AG04450 (cell line): Measurements from ENCODE around the gene HIRIP3. TPM values are rescaled to one million over a fixed set of nuclear protein-coding genes. Genes with fewer than 3 reads are reported as not detected.

Experiments used
- CTCF ChIA-PET: fragments of 300-600, 350-600 bp; formaldehyde crosslinking; extraction: SDS; loops from one replicate; lab custom pipeline; 2022; ENCODE audit warnings: antibody characterized with exemption, inconsistent platforms; lab: Charles Lee
- POLR2A ChIA-PET: fragments of 350-600 bp; formaldehyde crosslinking; extraction: SDS; loops from one replicate; lab custom pipeline; 2021; ENCODE audit warnings: antibody characterized with exemption, inconsistent platforms; lab: Yijun Ruan, JAX
- DNase-seq: peaks from one replicate; pipeline ENCODE4 v3.0.0-alpha.2; 2011; ENCODE audit warnings: low read depth, low spot score
- H3K27ac ChIP-seq: one replicate; pipeline ENCODE4 v1.5.1; 2012; ENCODE audit warnings: low read depth, low read length, control low read depth
- H3K27me3 ChIP-seq: one replicate; pipeline ENCODE4 v1.6.0; 2012; ENCODE audit warnings: low read length; ENCODE audit not compliant: control insufficient read depth, insufficient read depth
- H3K4me3 ChIP-seq: 2 replicates; pipeline ENCODE4 v1.5.1; 2011; ENCODE audit warnings: mild to moderate bottlenecking, low read depth, low read length, control low read depth
- H3K9me3 ChIP-seq: 2 replicates; pipeline ENCODE4 v1.5.1; 2012; ENCODE audit warnings: low read length; ENCODE audit not compliant: control insufficient read depth, insufficient read depth
- polyA plus RNA-seq: library from polyadenylated mRNA; depleted of rRNA; stranded (reverse); fragments of >200 nt; gene quantifications from 2 replicates; pipeline ENCODE4 v1.2.3, GENCODE V29; 2011; rRNA removed
- TF ChIP-seq, protein P1 (sequence below): IDR thresholded peaks from 2 replicates; pipeline ENCODE4 v1.5.1; 2011; ENCODE audit warnings: low read depth, low read length, control low read depth, inconsistent platforms

The HIRIP3 gene
- polyA plus RNA-seq, 1 experiment = 2.5 TPM

DNA sequence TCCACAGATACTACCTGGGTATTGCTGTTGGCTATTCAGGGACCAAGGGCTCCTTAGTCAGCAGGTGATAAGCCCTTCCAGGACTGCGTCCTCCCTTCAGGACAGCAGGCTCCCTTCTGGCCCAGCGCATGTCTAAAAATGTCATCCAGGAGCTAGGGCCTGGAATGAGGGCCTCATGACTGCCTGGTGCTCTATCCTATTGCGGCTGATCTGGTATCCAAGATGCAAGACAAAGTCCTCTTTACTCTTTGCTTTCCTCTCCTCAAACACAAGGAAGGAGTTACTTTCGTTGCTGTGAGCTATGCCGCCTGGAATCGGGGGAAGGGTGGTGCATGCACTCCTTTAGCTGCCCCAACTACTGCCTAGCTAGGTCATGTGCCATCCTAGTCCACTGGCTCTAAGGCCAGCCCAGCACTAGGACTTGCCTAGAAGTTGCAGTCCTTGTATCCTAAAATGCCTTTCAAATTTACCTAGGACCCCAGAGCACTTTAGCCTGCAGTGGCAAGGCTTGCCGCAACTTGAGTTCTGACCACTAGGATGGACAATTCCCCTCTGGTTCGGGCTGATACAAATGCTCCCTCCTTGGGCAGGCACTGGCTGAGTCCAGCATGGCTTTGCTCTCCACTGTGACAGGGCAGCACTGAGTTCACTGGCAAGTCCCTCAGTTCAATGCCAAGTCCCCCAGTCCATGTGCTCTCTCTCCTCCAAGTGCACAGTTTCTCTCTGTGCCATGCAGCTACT, 43.6 kb downstream of the HIRIP3 start:
- CTCF ChIA-PET = no interaction called here
- TF ChIP-seq, protein P1, sequence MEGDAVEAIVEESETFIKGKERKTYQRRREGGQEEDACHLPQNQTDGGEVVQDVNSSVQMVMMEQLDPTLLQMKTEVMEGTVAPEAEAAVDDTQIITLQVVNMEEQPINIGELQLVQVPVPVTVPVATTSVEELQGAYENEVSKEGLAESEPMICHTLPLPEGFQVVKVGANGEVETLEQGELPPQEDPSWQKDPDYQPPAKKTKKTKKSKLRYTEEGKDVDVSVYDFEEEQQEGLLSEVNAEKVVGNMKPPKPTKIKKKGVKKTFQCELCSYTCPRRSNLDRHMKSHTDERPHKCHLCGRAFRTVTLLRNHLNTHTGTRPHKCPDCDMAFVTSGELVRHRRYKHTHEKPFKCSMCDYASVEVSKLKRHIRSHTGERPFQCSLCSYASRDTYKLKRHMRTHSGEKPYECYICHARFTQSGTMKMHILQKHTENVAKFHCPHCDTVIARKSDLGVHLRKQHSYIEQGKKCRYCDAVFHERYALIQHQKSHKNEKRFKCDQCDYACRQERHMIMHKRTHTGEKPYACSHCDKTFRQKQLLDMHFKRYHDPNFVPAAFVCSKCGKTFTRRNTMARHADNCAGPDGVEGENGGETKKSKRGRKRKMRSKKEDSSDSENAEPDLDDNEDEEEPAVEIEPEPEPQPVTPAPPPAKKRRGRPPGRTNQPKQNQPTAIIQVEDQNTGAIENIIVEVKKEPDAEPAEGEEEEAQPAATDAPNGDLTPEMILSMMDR = no peak
- Histone ChIP-seq H3K27ac (no peak overlapping the region), H3K4me3 (no peak overlapping the region), H3K27me3 (no peaks in the 10 kb centered on the region), H3K9me3 (no peaks in the 10 kb centered on the region; the same call in 1 of the 2 replicates)
- no peak for DNase-seq
- POLR2A ChIA-PET = interaction anchor here (1.0 to 1.5 kb wide), 2 partner anchors 10 to 26 kb away, joined by 3 to 4 read pairs; partner anchors contain the start of genes KCTD13 and TMEM219

DNA sequence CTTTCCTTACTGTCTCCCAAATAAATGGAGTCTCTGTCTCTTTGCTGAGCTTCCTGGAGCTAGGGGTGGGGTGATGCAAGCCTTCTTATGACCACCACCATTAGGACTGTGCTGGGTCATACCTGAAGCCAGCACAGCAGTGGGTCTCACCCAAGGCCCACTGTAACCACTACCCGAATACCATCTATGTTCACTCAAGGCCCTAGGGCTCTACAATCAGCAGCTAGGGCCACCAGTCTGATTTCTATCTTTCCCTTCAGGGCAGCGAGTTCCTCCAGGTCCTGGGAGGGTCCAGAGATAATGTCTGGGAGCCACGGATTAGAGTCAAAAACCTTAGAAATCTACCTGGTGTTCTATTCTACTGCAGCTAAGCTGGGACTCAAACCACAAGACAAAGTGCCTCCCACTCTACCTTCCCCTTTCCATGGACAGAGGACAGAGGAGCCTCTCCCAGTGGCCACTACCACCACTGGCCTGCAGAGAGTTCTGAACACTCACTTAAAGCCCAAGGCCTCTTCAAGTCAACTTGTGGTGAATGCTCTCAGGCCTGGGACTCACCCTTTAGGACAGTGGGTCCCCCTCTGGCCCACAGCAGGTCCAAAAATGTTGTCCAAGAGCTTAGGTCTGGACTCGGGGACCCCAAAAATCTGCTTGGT, 44.5 kb downstream of the HIRIP3 start:
- H3K27me3 ChIP-seq = no peaks in the 10 kb centered on the region
- TF ChIP-seq, protein P1 = no peak
- CTCF ChIA-PET = no interaction called here
- DNase-seq = no peak
- H3K4me3 ChIP-seq = no peak overlapping the region
- H3K9me3 ChIP-seq = no peaks in the 10 kb centered on the region; the same call in 1 of the 2 replicates
- H3K27ac ChIP-seq = no peak overlapping the region
- POLR2A ChIA-PET = interaction anchor here (1.0 to 1.5 kb wide), 2 partner anchors 11 to 25 kb away, joined by 3 to 4 read pairs; partner anchors contain the start of genes KCTD13 and TMEM219

DNA sequence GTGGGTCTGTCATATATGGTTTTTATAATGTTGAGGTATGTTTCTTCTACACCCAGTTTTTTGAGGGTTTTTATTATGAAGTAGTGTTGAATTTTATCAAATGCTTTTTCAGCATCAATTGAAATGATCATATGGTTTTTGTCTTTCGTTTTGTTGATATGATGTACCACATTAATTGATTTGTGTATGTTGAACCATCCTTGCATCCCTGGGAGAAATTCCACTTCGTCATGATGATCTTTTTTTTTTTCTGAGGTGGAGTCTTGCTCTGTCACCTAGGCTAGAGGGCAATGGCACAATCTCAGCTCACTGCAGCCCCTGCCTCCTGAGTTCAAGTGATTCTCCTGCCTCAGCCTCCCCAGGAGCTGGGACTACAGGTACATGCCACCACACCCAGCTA, 47.5 kb downstream of the HIRIP3 start:
- H3K27ac ChIP-seq = no peak overlapping the region
- no peaks in the 10 kb centered on the region; the same call in 1 of the 2 replicates for H3K9me3 ChIP-seq
- TF ChIP-seq, protein P1 = no peak
- H3K27me3 ChIP-seq = no peaks in the 10 kb centered on the region
- ChIA-PET CTCF (no interaction called here), POLR2A (no interaction called here)
- H3K4me3 ChIP-seq = no peak overlapping the region
- no peak for DNase-seq

DNA sequence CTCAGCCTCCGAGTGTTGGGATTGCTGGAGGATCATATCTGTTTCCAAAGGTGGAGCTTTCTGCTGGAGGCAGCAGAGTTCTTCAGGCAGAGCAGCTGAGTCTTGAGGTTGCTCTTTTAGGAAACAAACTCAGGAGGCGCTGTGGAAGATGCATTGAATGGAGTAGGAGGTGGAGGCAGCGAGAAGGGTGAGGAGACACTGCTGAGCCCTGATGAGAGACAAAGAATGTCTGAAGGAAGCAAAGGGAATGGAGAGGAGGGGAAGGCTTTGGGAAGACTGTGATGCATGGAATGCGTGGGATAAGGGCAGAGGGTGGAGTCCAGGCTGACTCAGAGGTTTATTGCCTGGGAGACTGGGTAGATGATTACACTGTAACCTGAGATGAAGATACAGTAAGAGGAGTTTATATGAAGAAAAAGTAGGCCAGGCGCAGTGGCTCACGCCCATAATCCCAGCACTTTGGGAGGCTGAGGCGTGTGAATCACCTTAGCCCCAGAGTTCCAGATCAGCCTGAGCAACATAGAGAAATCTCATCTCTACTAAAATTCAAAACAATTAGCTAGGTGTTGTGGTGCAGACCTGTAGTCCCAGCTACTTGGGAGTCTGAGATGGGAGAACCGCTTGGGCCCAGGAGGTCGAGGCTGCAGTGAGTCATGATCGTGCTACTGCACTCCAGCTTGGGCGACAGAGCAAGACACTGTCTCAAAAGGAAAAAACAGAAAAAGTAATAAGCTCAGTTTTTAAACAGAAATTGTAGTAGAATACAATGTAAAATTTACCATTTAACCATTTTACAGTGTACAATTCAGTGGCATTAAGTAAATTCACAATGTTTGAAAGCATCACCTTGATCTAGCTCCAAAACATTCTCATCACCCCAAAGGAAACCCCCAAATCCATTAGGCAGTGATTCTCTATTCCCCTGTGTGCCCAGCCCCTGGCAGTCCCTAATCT, 51.3 kb downstream of the HIRIP3 start:
- ChIA-PET CTCF (interaction anchor here (0.6 to 2.2 kb wide), 6 partner anchors 10 to 96 kb away, joined by 3 to 12 read pairs (median 6); partner anchors contain the start of genes KCTD13, TAOK2 and TMEM219), POLR2A (interaction anchor here (0.8 to 2.6 kb wide), 7 partner anchors 17 to 140 kb away, joined by 3 to 25 read pairs (median 6); partner anchors contain the start of genes HIRIP3, KCTD13, SEZ6L2 and TAOK2)
- DNase-seq = peak; percentile 96
- Histone ChIP-seq H3K27ac (peak overlapping the region; percentile 98), H3K9me3 (peaks cover 11% of the 10 kb centered on the region), H3K27me3 (no peaks in the 10 kb centered on the region), H3K4me3 (peak overlapping the region; percentile 32; the same call in 1 of the 2 replicates)
- TF ChIP-seq, protein P1 = peak; percentile 55

Other genes with a start within 250 kb of the HIRIP3 start
- gene C16orf54, start 249.6 kb downstream of the HIRIP3 start, polyA plus RNA-seq = not detected in 2 replicates
- not detected in 2 replicates for gene ZG16, start 217.4 kb downstream of the HIRIP3 start, polyA plus RNA-seq
- gene KIF22, start 204.9 kb downstream of the HIRIP3 start, polyA plus RNA-seq = 14.1 and 19.9 TPM in 2 replicates
- 58.4 and 79.6 TPM in 2 replicates for gene MAZ, start 189.1 kb downstream of the HIRIP3 start, polyA plus RNA-seq
- gene PRRT2, start 183.4 kb downstream of the HIRIP3 start, polyA plus RNA-seq = 5.7 and 6.1 TPM in 2 replicates
- 14.3 and 14.5 TPM in 2 replicates for gene PAGR1, start 179.5 kb downstream of the HIRIP3 start, polyA plus RNA-seq
- gene MVP, start 175.2 kb downstream of the HIRIP3 start, polyA plus RNA-seq = 251 and 321 TPM in 2 replicates
- 89.9 and 112 TPM in 2 replicates for gene CDIPT, start 132.4 kb downstream of the HIRIP3 start, polyA plus RNA-seq
- 5.0 and 6.8 TPM in 2 replicates for gene SEZ6L2, start 96.1 kb downstream of the HIRIP3 start, polyA plus RNA-seq
- 3.5 and 4.6 TPM in 2 replicates for gene ASPHD1, start 95.1 kb downstream of the HIRIP3 start, polyA plus RNA-seq
- 7.4 and 8.8 TPM in 2 replicates for gene KCTD13, start 69.4 kb downstream of the HIRIP3 start, polyA plus RNA-seq
- 88.6 and 107 TPM in 2 replicates for gene TMEM219, start 33.5 kb downstream of the HIRIP3 start, polyA plus RNA-seq
- gene TAOK2, start 21.7 kb downstream of the HIRIP3 start, polyA plus RNA-seq = 16.9 and 18.2 TPM in 2 replicates
- 27.3 and 27.5 TPM in 2 replicates for gene INO80E, start 624 bp upstream of the HIRIP3 start, polyA plus RNA-seq
- gene DOC2A, start 15.4 kb upstream of the HIRIP3 start, polyA plus RNA-seq = 0.22 and 0.46 TPM in 2 replicates
- gene C16orf92, start 27.6 kb upstream of the HIRIP3 start, polyA plus RNA-seq = not detected in 2 replicates
- not detected in 2 replicates for gene TLCD3B, start 35.7 kb upstream of the HIRIP3 start, polyA plus RNA-seq
- gene ALDOA, start 70.1 kb upstream of the HIRIP3 start, polyA plus RNA-seq = 631 and 806 TPM in 2 replicates
- 112 and 140 TPM in 2 replicates for gene PPP4C, start 80.4 kb upstream of the HIRIP3 start, polyA plus RNA-seq
- gene TBX6, start 96.3 kb upstream of the HIRIP3 start, polyA plus RNA-seq = not detected in 2 replicates
- gene YPEL3, start 100.6 kb upstream of the HIRIP3 start, polyA plus RNA-seq = 15.6 and 23.1 TPM in 2 replicates
- gene GDPD3, start 117.9 kb upstream of the HIRIP3 start, polyA plus RNA-seq = 1.2 and 1.9 TPM in 2 replicates
- 82.5 and 91.7 TPM in 2 replicates for gene MAPK3, start 127.6 kb upstream of the HIRIP3 start, polyA plus RNA-seq
- gene CORO1A, start 188.0 kb upstream of the HIRIP3 start, polyA plus RNA-seq = 2.9 and 4.2 TPM in 2 replicates
- 17.5 and 38.2 TPM in 2 replicates for gene BOLA2B, start 198.0 kb upstream of the HIRIP3 start, polyA plus RNA-seq
- 3.8 and 13.4 TPM in 2 replicates for gene SLX1A, start 198.3 kb upstream of the HIRIP3 start, polyA plus RNA-seq
- gene SULT1A3, start 203.6 kb upstream of the HIRIP3 start, polyA plus RNA-seq = 7.3 and 8.5 TPM in 2 replicates